ENCODE measurements around the gene DNPH1. TPM values are rescaled to one million over a fixed set of nuclear protein-coding genes. Genes with fewer than 3 reads are reported as not detected.

DNPH1 gene
- total RNA-seq, 6 donors from 2014 or later: 15.7 to 63.4 (median 44.4) TPM

DNA sequence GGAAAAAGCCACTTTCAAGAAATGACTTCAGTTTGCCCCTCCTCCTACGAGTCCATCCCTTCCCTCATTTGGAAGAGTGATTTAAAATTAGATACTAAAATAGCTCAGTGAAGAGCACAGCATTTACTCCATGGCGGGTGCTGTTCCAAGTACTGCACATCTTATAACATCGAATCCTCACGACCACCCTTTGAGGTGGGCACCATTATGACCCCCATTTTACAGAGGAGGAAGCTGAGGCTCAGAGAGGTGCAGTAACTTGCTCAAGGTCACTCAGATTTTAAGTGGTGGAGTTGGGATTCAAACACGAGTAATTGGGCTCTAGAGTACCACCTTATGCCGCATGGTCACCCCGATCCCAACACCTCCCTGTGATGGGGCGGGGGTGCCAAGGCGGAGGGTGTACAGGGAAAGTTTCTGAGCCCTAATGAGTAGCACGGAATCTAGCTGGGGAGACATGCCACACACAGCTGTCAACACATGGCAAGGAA is 39.5 kb upstream of the DNPH1 start:
- WGBS, 2 donors: 66 to 74% methylated on average over 10 of the region's 10 CpGs
- H3K9me3 ChIP-seq: no peaks in the 10 kb centered on the region
- ATAC-seq (ENCODE audit: low FRiP score in 2 of 2): no peak
- no peaks in the 10 kb centered on the region for H3K36me3 ChIP-seq
- peaks cover 0 to 4% (median 0%) of the 10 kb centered on the region in 4 donors for H3K27me3 ChIP-seq
- no peak overlapping the region for H3K27ac ChIP-seq
- H3K4me1 ChIP-seq: peaks cover 11 to 25% (median 15%) of the 10 kb centered on the region in 4 donors
- H3K4me3 ChIP-seq: no peak overlapping the region
- no peak for DNase-seq
- TF ChIP-seq POLR2AphosphoS5 (IDR thresholded peaks at IDR 0.05) (no peak), EP300 (IDR thresholded peaks at IDR 0.05) (no peak), CTCF (IDR thresholded peaks at IDR 0.05) (no peak), POLR2A (IDR thresholded peaks at IDR 0.05) (no peak)

DNA sequence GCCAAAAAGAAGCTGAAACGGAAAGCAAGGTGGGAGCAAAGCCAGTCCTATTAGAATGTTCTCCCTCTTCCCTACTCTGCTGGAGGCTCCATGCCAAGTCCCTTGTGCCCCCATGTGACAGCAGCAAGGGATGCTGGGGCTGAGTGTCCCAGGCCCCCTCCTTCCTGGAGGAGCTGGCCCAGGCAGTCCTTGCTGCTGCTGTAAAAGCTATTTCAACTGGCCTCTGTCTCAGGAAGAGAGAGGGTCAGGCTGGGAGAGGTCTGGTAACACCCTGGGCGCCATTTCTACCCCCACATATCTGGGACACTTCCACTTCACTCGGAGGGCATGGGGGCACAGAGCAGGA is 39.0 kb upstream of the DNPH1 start:
- DNase-seq: no peak
- TF ChIP-seq POLR2AphosphoS5 (IDR thresholded peaks at IDR 0.05): no peak
- TF ChIP-seq EP300 (IDR thresholded peaks at IDR 0.05): no peak
- no peak for TF ChIP-seq POLR2A (IDR thresholded peaks at IDR 0.05)
- no peak overlapping the region for H3K27ac ChIP-seq

DNA sequence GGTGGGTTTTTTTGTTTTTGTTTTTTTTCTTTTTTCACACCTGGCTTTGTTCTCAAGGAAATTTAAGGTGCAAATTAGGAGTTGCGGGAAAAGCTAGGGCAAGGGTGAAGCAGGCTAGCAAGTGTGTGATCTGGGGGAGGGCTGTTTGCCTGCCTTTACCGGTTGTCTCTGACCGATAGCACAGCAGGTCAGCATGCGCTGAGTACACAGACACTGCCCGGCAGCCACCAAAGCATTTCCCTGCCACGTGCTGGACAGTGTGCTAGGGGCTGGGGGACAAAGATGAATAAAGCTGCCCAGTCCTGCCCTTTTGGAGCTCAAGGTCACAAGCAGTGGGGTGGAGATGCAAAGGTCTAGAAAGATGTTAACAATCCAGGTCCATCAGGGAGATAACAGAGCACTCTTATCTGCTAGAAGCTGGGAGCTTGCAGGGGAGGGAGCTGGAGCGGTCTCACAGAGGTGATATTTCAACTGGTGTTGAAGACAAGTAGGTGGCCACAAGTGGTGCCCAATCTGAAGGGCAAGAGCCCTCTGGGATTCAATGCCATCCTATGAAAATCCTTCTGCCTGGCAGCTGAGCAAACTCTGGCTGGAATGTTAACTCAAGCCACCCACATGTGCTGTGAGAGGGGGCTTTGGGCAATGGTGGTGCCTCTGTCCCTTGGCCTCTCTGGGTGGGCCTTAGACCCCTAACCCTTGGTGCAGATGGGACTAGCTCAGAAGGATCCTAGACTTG is 38.5 kb upstream of the DNPH1 start:
- TF ChIP-seq POLR2A (IDR thresholded peaks at IDR 0.05): no peak
- no peak for TF ChIP-seq EP300 (IDR thresholded peaks at IDR 0.05)
- TF ChIP-seq POLR2AphosphoS5 (IDR thresholded peaks at IDR 0.05): no peak
- TF ChIP-seq CTCF (IDR thresholded peaks at IDR 0.05): no peak
- ATAC-seq (ENCODE audit: low FRiP score in 2 of 2) (no peak), DNase-seq (no peak)
- WGBS, 2 donors: 82 to 85% methylated on average over 7 of the region's 7 CpGs
- H3K4me1 ChIP-seq: peaks cover 11 to 25% (median 15%) of the 10 kb centered on the region in 4 donors
- H3K4me3 ChIP-seq: no peak overlapping the region
- H3K9me3 ChIP-seq: no peaks in the 10 kb centered on the region
- H3K27me3 ChIP-seq: peaks cover 0 to 4% (median 0%) of the 10 kb centered on the region in 4 donors
- H3K36me3 ChIP-seq: no peaks in the 10 kb centered on the region
- H3K27ac ChIP-seq: no peak overlapping the region

More for the DNA sequence above, 39.0 kb upstream of the DNPH1 start:
- H3K27me3 ChIP-seq: peaks cover 0 to 4% (median 0%) of the 10 kb centered on the region in 4 donors
- H3K36me3 ChIP-seq: no peaks in the 10 kb centered on the region
- H3K4me1 ChIP-seq: peaks cover 11 to 25% (median 15%) of the 10 kb centered on the region in 4 donors
- no peak overlapping the region for H3K4me3 ChIP-seq
- WGBS, 2 donors: 52 to 62% methylated on average over 2 to 3 of the region's 3 CpGs
- H3K9me3 ChIP-seq: no peaks in the 10 kb centered on the region
- no peak for ATAC-seq (ENCODE audit: low FRiP score in 2 of 2)

GRCh38 chr6:43265564-43265963 is 36.3 kb upstream of the DNPH1 start:
- H3K36me3 ChIP-seq: no peaks in the 10 kb centered on the region
- ATAC-seq (ENCODE audit: low FRiP score in 2 of 2): no peak
- H3K4me3 ChIP-seq: no peak overlapping the region
- TF ChIP-seq CTCF (IDR thresholded peaks at IDR 0.05) (no peak), POLR2AphosphoS5 (IDR thresholded peaks at IDR 0.05) (no peak), EP300 (IDR thresholded peaks at IDR 0.05) (no peak), POLR2A (IDR thresholded peaks at IDR 0.05) (no peak)
- WGBS, 2 donors: 86 to 92% methylated on average over 6 of the region's 6 CpGs
- DNase-seq: no peak
- H3K9me3 ChIP-seq: no peaks in the 10 kb centered on the region
- H3K27ac ChIP-seq: no peak overlapping the region
- peaks cover 0 to 4% (median 0%) of the 10 kb centered on the region in 4 donors for H3K27me3 ChIP-seq
- H3K4me1 ChIP-seq: peaks cover 11 to 23% (median 12%) of the 10 kb centered on the region in 4 donors

- no peak overlapping the region for H3K4me3 ChIP-seq
- no peak for ATAC-seq (ENCODE audit: low FRiP score in 2 of 2)
- no peak for DNase-seq
- H3K9me3 ChIP-seq: no peaks in the 10 kb centered on the region
- no peak for TF ChIP-seq CTCF (IDR thresholded peaks at IDR 0.05)
- no peak for TF ChIP-seq POLR2AphosphoS5 (IDR thresholded peaks at IDR 0.05)
- TF ChIP-seq EP300 (IDR thresholded peaks at IDR 0.05): no peak
- H3K36me3 ChIP-seq: no peaks in the 10 kb centered on the region
- peaks cover 0 to 2% (median 0%) of the 10 kb centered on the region in 4 donors for H3K27me3 ChIP-seq
- H3K27ac ChIP-seq: no peak overlapping the region
- WGBS, 2 donors: 85 to 92% methylated on average over 5 of the region's 5 CpGs
- peaks cover 8 to 14% (median 9%) of the 10 kb centered on the region in 4 donors for H3K4me1 ChIP-seq
These were observed 35.4 kb upstream of the DNPH1 start for GRCh38 chr6:43264599-43265145.

Data from upper lobe of left lung (tissue), 6 donors.